HAP-1 (cell line): ENCODE data around the gene DDIT4.
"Not testable (repeated sequence)": the region's sequence is repeated elsewhere in the genome, so short reads cannot be mapped to it uniquely, and the experiment has no call there.

Experiments used
- DNase-seq, 2 experiments: peaks; one replicate each; pipeline ENCODE4 v3.0.0-alpha.2; 2016 to 2020; ENCODE audit warnings: low spot score in 2 of 2
- H3K27me3 ChIP-seq: fragments of 250-450 bp; sonication (Bioruptor Pico); 2 replicates; pipeline ENCODE4 v1.5.1; 2020; ENCODE audit warnings: low read depth, mild to moderate bottlenecking, moderate library complexity
- H3K36me3 ChIP-seq: fragments of 250-450 bp; sonication (Bioruptor Pico); replicated peaks from 2 replicates; pipeline ENCODE4 v1.5.1; 2020; ENCODE audit warnings: mild to moderate bottlenecking
- H3K4me1 ChIP-seq: fragments of 250-450 bp; sonication (Bioruptor Pico); 2 replicates; pipeline ENCODE4 v1.5.1; 2020; ENCODE audit warnings: mild to moderate bottlenecking
- H3K4me3 ChIP-seq: fragments of 250-450 bp; sonication (Bioruptor Pico); 2 replicates; pipeline ENCODE4 v1.5.1; 2020; ENCODE audit warnings: mild to moderate bottlenecking, moderate library complexity
- H3K9me3 ChIP-seq: fragments of 250-450 bp; sonication (Bioruptor Pico); 2 replicates; pipeline ENCODE4 v1.5.1; 2020; ENCODE audit warnings: mild to moderate bottlenecking, moderate library complexity
- in situ Hi-C: fragments of 300-500 bp; cut with MboI; formaldehyde crosslinking; loops from 3 replicates; pipeline ENCODE4 v1.14.3; 2020; ENCODE audit warnings: low sequenced_read_pairs, inconsistent platforms, mixed read lengths

DDIT4 gene

DNA sequence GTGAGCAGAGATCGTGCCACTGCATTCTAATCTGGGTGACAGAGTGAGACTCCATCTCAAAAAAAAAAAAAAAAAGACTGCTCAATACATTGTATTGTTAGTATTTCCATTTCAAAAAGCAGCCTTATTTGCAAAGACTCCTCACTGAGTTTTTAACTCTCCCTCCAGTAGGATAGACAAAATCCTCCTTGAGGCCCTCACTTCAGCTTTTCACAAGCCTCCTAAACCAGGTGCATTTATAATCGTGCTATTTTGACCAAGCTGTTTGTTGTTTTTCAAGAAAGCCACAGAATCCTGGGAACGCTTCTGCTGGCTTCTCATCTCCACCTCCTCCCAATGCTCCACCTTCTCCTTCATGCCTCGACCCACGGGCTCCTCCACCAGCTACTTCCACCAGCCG is 6.3 kb upstream of the DDIT4 start:
- in situ Hi-C loops: no loop called here
- H3K36me3 ChIP-seq: no peaks in the 10 kb centered on the region
- no peaks in the 10 kb centered on the region for H3K27me3 ChIP-seq
- DNase-seq: peak; percentile 48 to 57
- peaks cover 24% of the 10 kb centered on the region for H3K4me1 ChIP-seq
- no peak overlapping the region for H3K4me3 ChIP-seq
- H3K9me3 ChIP-seq: no peaks in the 10 kb centered on the region

DNA sequence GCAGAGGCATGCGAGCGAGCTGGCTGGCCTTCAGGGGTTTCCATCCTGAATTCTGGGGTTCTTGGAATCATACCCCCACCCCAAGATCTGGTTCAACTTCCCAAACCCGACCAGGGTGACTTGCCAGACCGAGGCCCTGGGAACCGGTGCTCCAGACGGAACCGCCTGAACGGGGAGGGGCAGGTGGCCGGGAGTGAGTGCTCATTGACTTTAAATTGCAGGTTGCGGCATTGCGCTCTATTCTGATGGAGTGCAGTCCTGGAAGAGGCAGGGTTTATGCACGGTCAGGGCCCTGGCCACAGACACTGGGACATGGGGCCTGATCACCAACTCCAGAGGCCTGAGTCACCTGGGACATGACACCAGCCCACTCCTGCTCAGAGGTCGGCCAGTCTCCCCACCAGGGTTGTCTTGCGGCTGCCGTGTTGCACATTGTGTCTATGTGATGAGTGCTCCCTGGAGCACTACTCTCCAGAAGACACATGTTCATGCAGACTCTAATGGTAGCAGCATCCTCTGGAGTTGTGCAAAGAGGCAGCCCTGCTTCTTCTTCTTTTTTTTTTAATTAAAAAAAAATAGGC is 5.8 kb upstream of the DDIT4 start:
- no peak for DNase-seq
- no peaks in the 10 kb centered on the region for H3K27me3 ChIP-seq
- H3K36me3 ChIP-seq: no peaks in the 10 kb centered on the region
- in situ Hi-C loops: no loop called here
- no peaks in the 10 kb centered on the region for H3K9me3 ChIP-seq
- H3K4me3 ChIP-seq: no peak overlapping the region
- H3K4me1 ChIP-seq: peaks cover 28% of the 10 kb centered on the region

DNA sequence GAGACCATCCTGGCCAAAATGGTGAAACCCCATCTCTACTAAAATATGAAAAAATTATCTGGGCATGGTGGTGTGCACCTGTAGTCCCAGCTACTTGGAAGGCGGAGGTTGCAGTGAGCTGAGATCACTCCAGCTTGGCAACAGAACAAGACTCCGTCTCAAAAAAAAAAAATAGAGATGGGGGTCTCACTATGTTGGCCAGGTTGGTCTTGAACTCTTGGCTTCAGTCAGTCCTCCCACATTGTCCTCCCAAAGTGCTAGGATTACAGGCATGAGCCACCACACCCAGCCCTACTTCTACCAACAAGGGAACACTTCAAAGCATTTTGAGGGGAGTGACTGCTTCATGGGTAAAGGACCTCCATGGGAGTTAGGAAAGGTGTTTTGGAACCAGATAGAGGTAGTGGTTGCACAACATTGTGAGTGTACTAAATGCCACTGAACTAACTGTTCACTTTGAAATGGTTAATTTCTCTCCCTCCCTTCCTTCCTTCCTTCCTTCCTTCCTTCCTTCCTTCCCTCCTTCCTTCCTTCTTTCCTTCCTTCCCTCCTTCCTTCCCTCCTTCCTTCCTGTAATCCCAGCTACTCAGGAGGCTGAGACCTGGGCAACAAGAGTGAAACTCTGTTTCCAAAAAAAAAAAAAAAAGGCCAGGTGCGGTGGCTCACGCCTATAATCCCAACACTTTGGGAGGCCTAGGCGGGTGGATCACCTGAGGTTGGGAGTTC is 5.1 kb upstream of the DDIT4 start:
- H3K9me3 ChIP-seq, H3K4me3 ChIP-seq, DNase-seq, H3K36me3 ChIP-seq, H3K27me3 ChIP-seq, in situ Hi-C loops: not testable (repeated sequence)
- H3K4me1 ChIP-seq: peaks cover 28% of the 10 kb centered on the region

DNA sequence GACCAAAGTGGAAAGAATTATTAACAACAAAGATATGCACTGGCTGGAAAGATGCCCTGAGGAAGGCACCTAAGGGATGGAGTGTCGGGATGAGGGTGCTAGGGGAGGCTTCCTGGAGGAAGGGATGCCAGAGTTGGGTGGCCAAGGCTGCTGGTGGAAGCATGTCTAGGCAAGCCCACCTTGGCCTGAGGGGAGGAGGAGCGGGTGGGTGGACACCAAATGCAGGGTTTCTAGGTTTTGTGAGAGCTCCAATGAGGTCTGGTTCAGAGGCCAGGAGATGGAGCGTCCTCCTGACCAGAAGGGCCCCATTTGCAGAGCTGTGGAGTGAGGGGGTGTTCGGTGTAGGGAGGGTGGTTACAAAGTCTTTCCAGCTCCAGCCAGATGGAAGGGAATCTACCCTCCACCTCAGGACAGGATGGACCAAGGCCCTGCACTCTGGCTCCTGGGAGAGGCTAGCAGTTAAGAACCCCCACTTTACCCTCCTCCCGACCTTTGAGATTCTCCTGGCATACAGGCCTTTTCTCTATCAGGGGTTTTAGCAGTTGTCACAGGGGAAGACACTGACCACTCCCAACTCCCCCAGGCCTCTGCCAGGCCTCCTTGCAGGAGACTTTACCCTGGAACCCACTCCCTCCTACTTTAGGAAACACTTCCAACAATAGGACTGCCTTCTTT is 3.0 kb upstream of the DDIT4 start:
- H3K4me3 ChIP-seq: no peak overlapping the region
- peaks cover 39% of the 10 kb centered on the region for H3K4me1 ChIP-seq
- in situ Hi-C loops: no loop called here

DNA sequence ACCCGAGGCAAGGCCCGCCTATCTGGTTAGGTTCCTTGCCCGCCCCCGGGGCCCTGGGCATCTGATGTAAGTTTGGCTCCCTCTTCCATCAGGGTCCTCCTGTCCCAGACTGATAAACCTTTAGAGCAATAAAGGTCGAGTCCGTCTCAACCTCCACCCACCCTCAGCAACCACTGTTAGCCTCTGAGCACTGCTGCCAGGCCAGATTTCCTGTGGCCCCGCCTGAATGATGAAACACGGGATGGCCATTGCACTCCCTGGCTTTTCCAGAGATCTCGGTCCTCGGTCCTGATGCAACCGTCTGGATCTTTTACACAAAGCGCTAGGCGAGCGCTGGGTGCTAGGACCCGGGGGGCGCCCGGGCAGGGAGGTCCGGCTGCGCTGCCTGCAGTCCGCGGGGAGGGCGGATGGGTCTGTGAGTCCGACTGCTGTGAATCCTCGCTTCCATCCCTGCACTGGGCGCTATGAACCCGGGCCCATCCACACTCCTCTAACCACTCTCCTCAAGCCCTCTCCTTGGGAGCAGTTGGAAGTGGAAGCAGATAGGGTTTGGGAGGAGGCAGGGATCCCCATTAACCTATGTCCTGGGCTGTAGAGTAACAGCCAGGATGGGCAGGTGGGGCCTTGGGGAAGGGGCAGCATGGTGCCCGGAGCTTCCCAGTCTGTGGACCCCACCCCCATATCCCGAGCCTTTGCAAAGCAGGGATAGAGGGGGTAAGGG is 875 bp upstream of the DDIT4 start:
- in situ Hi-C loops: no loop called here
- Histone ChIP-seq H3K4me3 (peak overlapping the region; percentile 72), H3K9me3 (no peaks in the 10 kb centered on the region), H3K27me3 (no peaks in the 10 kb centered on the region), H3K36me3 (peaks cover 19% of the 10 kb centered on the region), H3K4me1 (peaks cover 34% of the 10 kb centered on the region)
- DNase-seq: peak; percentile 89 to 93

More for the DNA sequence above, 3.0 kb upstream of the DDIT4 start:
- Histone ChIP-seq H3K9me3 (no peaks in the 10 kb centered on the region), H3K27me3 (no peaks in the 10 kb centered on the region), H3K36me3 (peaks cover 15% of the 10 kb centered on the region)
- peak in 1 of 2 experiments; percentile 73 for DNase-seq

DNA sequence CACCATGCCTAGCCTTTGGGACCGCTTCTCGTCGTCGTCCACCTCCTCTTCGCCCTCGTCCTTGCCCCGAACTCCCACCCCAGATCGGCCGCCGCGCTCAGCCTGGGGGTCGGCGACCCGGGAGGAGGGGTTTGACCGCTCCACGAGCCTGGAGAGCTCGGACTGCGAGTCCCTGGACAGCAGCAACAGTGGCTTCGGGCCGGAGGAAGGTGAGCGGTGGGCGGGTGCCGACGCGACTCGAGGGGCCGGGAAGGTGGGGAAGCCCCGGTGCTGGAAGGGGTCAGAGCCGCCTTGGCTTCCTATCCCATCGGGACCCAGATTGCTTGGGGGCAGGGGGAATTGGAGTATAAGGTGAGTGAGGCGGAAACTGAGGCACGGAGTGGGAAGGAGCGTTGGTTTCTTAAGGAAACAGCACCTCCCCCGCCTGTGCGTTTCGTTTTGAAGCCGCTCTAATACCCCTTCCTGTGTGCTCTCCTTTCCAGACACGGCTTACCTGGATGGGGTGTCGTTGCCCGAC is 547 bp downstream of the DDIT4 start:
- Histone ChIP-seq H3K36me3 (peaks cover 19% of the 10 kb centered on the region), H3K9me3 (no peaks in the 10 kb centered on the region), H3K27me3 (no peaks in the 10 kb centered on the region), H3K4me3 (peak overlapping the region; percentile 72), H3K4me1 (peaks cover 31% of the 10 kb centered on the region)
- in situ Hi-C loops: no loop called here
- no peak for DNase-seq

DNA sequence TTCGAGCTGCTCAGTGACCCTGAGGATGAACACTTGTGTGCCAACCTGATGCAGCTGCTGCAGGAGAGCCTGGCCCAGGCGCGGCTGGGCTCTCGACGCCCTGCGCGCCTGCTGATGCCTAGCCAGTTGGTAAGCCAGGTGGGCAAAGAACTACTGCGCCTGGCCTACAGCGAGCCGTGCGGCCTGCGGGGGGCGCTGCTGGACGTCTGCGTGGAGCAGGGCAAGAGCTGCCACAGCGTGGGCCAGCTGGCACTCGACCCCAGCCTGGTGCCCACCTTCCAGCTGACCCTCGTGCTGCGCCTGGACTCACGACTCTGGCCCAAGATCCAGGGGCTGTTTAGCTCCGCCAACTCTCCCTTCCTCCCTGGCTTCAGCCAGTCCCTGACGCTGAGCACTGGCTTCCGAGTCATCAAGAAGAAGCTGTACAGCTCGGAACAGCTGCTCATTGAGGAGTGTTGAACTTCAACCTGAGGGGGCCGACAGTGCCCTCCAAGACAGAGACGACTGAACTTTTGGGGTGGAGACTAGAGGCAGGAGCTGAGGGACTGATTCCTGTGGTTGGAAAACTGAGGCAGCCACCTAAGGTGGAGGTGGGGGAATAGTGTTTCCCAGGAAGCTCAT is 1.1 kb downstream of the DDIT4 start:
- Histone ChIP-seq H3K27me3 (no peaks in the 10 kb centered on the region), H3K36me3 (peaks cover 19% of the 10 kb centered on the region), H3K4me3 (peak overlapping the region; percentile 72), H3K4me1 (peaks cover 31% of the 10 kb centered on the region), H3K9me3 (no peaks in the 10 kb centered on the region)
- peak in 1 of 2 experiments; percentile 71 for DNase-seq
- in situ Hi-C loops: no loop called here

DNA sequence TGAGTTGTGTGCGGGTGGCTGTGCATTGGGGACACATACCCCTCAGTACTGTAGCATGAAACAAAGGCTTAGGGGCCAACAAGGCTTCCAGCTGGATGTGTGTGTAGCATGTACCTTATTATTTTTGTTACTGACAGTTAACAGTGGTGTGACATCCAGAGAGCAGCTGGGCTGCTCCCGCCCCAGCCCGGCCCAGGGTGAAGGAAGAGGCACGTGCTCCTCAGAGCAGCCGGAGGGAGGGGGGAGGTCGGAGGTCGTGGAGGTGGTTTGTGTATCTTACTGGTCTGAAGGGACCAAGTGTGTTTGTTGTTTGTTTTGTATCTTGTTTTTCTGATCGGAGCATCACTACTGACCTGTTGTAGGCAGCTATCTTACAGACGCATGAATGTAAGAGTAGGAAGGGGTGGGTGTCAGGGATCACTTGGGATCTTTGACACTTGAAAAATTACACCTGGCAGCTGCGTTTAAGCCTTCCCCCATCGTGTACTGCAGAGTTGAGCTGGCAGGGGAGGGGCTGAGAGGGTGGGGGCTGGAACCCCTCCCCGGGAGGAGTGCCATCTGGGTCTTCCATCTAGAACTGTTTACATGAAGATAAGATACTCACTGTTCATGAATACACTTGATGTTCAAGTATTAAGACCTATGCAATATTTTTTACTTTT is 1.8 kb downstream of the DDIT4 start:
- peaks cover 19% of the 10 kb centered on the region for H3K36me3 ChIP-seq
- peak overlapping the region; percentile 72 for H3K4me3 ChIP-seq
- in situ Hi-C loops: no loop called here
- H3K27me3 ChIP-seq: no peaks in the 10 kb centered on the region
- no peaks in the 10 kb centered on the region for H3K9me3 ChIP-seq
- peaks cover 30% of the 10 kb centered on the region for H3K4me1 ChIP-seq
- no peak for DNase-seq

DNA sequence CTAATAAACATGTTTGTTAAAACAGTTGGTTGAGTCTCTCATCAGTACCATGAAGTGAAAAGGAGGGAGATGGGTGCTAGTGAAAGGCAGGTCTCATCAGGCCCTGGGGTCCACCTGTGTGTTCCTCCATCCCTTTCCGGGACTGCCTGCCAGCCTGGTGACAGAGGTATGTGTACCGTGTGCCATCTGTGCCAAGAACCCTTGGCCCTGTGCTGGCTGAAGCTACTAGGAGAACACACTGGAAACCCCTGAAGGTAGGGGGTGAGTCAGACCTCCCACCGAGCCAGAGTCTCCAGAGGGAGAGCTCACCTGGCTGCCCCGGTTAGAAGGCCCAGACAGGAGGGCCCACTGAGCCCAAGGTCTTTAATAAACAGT is 2.3 kb downstream of the DDIT4 start:
- Histone ChIP-seq H3K27me3 (no peaks in the 10 kb centered on the region), H3K4me1 (peaks cover 25% of the 10 kb centered on the region), H3K9me3 (no peaks in the 10 kb centered on the region), H3K4me3 (no peak overlapping the region), H3K36me3 (peaks cover 19% of the 10 kb centered on the region)
- in situ Hi-C loops: no loop called here
- DNase-seq: no peak

DNA sequence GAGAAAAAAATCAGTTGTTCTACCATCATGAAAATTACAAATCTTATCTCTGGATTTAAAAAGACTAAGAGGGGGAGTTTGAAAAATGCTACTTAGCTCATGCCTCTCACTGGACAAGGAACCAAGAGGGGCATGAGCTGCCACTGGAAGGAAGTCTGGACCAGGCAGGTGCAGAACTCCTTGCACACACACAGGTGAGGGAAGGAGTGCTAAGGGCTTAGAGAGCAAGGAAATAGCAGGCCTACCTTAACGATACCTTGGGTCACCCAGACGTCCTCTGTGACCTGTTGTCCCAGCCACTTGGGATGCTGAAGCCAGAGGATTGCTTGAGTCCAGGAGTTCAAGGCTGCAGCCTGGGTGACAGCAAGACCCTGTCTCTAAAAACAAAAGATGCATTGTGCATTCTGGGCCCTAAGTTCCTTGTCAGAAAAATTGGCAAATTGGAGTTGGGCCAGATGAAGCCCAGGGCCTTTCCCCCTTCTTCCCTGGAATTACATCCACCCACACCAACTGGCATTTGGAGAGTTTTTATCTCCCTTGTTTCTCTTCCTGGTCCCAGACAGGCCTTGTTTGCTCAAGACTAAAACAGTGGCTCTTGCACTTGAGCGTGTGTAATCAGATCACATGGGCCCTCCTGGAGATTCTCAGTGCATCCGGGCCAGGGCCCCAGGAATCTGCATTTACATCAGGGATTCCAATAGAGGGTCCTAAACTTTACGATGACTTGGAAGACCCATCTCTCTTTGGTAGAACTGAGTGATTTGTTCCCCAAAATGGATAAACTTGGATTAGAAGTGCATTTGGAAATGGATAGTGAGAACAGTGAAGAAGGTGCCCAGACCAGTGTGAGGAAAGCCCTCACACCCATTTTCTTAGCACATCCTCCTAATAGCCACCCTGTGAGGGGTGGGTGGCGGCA is 3.0 kb downstream of the DDIT4 start:
- no peaks in the 10 kb centered on the region for H3K27me3 ChIP-seq
- no peaks in the 10 kb centered on the region for H3K9me3 ChIP-seq
- H3K4me3 ChIP-seq: no peak overlapping the region
- H3K4me1 ChIP-seq: peaks cover 23% of the 10 kb centered on the region
- no peak for DNase-seq
- H3K36me3 ChIP-seq: peaks cover 19% of the 10 kb centered on the region
- in situ Hi-C loops: no loop called here

DNA sequence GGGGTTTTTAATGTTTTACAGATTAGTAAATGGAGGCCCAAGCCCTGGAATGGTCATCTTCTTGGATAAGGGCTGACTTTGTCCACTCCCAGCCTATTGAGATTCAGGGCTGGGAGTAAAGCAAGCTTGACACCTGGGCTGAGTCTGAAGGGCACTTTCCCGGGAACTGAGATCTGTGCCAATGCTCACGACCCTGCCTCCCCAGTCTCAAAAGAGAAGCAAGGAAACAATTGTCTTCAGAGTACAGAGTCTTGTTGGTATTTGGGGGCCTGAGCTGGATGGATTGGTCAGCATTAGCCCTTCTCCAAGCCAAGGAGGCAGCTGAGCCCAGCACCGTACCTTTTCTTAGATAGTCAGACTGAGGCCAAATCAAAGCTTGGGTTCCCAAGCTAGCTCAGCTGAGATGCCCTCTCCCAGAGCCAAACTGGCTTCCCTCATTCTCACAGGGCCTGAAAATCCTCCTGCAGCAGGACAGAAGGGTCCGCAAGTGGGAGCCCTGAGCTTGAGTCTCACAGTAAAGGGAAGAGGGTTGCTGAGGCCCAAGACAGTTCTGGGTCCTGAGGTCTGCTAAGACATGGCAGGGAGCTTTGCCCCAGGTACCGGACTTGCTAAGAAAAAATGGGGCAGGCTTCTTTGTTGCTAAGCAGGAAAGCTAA is 3.7 kb downstream of the DDIT4 start:
- H3K9me3 ChIP-seq: no peaks in the 10 kb centered on the region
- DNase-seq: no peak
- in situ Hi-C loops: no loop called here
- H3K4me3 ChIP-seq: no peak overlapping the region
- peaks cover 19% of the 10 kb centered on the region for H3K36me3 ChIP-seq
- peaks cover 15% of the 10 kb centered on the region for H3K4me1 ChIP-seq
- H3K27me3 ChIP-seq: no peaks in the 10 kb centered on the region
